ENCODE data around the gene MAGOH.
"Not testable (repeated sequence)": the region's sequence is repeated elsewhere in the genome, so short reads cannot be mapped to it uniquely, and the experiment has no call there.

The MAGOH gene

GRCh38 chr1:53238197-53239155 lies at the start of gene MAGOH:
Gene MAGOH, minus strand, starts transcription at chr1:53238518. Its CDS starts 70 bp downstream, at chr1:53238448.
- peak; percentile 99 for FAIRE-seq
- DNase-seq (ENCODE audit: insufficient read length, low spot score): peak; percentile 98

GRCh38 chr1:53286955-53287354 lies 48.6 kb upstream of the MAGOH start:
- FAIRE-seq (no peak), DNase-seq (ENCODE audit: insufficient read length, low spot score) (no peak)

DNA sequence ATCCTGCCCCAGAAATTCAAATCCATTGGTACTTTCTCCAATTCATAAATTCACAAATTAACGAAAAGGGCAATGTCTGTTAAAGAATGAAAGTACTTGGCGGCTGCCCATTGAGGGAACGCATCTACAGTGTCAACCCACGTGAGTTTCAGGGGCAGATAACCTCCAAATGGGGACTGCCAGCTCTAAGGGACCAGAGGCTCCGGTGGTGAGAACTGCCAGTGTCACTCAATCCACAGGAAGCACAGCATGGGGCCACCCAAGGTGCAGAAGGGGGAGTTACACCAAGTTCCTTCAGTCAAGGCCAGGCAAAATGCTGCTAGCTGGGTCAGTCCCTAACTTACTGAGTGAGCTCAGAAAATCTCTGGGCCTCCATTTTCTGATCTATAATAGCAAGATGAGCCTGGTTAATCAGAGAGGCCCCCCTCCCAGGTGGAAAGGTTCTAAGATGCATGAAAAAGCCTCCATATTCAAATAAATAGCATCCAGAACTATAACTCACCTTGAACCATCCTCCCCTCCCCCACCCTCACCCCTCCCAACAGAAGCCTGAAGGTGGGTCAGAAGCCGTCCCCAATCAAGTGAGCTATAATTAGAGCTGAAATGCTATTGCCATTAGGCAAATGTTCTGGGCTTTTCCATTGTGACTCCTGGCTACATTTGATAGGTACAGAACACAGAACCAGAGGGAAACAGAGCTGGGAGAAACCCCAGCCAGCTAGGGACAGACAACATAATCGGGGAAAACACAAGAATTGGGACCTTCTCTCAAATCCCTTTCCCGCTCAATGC lies 47.8 kb upstream of the MAGOH start:
- FAIRE-seq: no peak

DNA sequence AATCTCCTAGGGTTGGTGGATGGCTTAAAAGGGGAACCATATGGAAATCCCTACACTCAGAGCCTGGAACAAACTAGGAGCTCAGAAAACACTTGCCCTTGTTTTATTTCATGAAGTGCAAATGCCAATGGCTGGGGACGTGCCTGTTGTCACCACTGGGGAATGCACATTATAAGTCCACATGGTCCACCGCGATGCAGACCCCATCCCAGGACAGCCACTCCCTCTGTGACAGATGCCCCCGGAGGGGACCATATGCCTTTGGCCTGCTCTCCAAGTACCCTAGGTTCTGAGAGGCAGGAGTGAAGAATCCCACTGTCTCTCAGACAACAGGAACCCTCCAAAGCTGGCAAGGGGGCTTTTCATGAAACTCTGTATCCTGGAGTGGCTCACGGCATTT lies 47.2 kb upstream of the MAGOH start:
- DNase-seq (ENCODE audit: insufficient read length, low spot score): no peak
- FAIRE-seq: no peak

More for the DNA sequence above, 47.8 kb upstream of the MAGOH start:
- DNase-seq (ENCODE audit: insufficient read length, low spot score): no peak

- DNase-seq (ENCODE audit: insufficient read length, low spot score) (no peak), FAIRE-seq (no peak)
These were observed 46.1 kb upstream of the MAGOH start for GRCh38 chr1:53284224-53285020.

DNA sequence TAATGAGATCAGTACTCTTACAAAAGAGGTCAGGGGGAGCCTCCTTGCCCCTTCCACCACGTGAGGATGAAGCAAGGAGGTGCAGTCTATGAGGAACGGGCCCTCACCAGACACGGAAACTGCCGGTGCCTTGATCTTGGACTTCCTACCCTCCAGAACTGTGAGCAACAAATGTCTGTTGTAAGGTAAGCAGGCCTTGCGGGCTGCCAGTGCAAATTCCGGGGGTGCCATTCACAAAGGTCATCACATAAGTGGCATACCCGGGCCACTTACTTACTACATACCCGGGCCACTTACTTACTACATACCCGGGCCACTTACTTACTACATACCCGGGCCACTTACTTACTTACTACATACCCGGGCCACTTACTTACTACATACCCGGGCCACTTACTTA lies 44.8 kb upstream of the MAGOH start:
- FAIRE-seq; DNase-seq (ENCODE audit: insufficient read length, low spot score): not testable (repeated sequence)

DNA sequence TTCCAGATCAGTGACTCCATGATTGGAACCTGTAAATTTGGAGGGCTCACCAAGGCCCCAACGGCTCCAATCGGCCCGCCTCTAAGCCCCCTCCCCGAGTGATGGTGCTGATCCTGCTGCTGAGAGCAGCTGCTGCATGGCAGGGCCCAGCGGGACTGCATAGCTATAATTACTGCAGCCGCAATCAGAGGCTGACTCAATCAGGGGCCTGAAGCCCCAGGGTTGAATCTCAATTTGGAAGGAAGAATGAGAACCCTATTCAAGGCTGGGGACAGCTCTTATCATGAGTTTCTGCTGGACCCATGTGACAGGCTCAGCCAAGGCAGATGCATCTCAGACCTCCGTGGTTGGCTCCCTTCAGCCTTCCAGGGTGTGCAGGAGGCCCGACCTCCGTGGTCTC lies 42.8 kb upstream of the MAGOH start:
- no peak for FAIRE-seq
- DNase-seq (ENCODE audit: insufficient read length, low spot score): no peak

- FAIRE-seq: no peak
- DNase-seq (ENCODE audit: insufficient read length, low spot score): no peak
These were observed 42.2 kb upstream of the MAGOH start for GRCh38 chr1:53280496-53280895.

DNA sequence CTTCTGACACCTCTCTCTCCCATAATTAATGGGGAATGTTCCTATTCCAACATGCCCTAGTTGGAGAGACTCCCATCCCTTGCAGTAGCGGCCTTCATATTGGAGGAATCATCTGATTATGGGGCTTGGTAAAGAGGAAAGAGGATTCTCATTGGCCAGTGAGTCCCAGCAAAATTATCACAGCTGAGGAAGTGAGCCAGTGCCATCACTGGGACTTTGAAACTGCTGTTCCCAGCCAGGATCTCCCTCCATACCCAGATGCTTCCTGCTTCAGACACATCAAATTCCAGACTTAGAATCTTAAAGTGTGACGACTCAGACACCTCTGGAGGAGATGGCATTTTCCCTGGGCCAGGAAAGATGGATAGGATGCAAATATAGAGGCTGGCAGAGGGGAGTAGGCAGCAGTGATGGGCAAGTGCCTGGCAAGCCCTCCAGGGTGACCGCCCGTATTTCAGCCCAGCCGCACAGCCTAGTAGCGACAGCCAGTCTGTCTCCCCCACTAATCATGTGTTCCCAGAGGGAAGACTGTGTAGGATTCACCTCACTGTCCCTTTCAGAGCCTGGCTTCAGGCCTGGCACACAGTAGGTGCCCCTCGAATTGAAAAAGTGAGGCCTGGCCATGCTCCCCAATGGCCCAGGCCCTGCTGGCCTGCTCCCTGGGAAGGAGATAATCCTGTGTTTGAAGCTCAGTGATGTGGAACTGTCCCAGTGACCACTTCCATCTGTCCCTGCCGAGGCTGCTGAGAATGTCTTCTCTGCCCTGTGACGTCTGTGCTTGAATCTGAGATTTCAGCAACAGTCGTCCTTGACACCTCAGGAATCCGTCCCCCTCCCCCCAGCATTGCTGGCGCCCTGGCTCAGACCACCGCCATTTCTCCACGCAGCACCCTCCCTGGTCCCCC lies 41.2 kb upstream of the MAGOH start:
- DNase-seq (ENCODE audit: insufficient read length, low spot score) (no peak), FAIRE-seq (no peak)

DNA sequence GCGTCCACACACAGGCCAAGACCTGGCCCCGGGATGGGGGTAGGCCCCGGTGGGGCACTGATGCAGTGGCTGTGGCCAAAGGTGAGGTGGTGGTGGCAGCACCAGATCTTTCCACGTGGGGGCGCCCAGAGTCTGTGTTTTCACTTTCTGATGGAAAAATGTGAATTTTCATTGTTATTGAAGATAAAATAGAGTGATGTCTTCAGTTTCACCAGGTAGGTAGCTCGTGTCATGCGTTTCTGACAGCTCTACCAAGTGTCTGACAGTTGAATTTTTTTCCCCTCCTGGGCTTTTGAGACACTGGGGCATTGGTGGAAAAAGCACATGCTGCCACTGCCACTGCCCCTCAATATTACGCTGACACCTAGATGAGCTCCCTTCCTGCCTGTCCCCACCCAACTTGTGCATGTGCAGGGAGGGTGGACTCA lies 40.0 kb upstream of the MAGOH start:
- FAIRE-seq (peak; percentile 70), DNase-seq (ENCODE audit: insufficient read length, low spot score) (peak; percentile 93)

DNA sequence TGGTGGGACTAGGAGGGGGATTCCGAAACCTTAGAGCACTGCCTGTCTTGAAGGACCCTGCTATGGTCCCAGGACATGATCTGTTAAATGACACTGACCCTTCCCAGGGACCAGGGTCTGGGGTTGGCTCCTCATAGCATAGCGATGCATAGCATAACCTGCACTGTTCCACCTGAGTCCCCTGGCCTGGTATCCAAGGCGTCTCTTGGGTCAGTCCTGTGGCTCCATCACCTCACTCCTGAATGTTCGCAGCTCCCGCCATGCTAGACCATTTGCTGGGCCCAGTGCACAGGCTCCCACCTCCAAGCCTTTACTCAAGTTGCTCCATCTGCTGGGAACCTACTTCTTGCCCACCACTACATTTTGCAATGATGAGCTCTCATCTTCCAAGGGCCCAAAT lies 39.0 kb upstream of the MAGOH start:
- DNase-seq (ENCODE audit: insufficient read length, low spot score): no peak
- FAIRE-seq: no peak

DNA sequence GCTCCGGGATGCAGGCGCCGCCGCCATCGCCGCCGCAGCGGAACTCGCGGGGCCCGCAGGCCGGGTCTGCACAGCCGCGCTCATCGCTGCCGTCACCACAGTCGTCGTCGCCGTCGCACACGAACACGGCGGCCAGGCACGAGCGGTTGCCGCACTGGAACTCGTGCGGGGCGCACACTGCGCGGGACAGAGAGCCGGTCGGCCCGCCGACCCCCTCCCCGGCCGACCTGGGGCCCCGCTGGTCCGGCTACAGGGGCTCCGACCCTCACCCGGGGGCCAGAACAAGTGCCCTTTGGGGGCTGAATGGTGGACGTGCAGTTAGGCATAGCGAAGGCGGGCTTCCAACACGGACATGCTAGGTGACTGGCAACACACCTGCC lies 38.6 kb upstream of the MAGOH start:
- FAIRE-seq (no peak), DNase-seq (ENCODE audit: insufficient read length, low spot score) (no peak)

DNA sequence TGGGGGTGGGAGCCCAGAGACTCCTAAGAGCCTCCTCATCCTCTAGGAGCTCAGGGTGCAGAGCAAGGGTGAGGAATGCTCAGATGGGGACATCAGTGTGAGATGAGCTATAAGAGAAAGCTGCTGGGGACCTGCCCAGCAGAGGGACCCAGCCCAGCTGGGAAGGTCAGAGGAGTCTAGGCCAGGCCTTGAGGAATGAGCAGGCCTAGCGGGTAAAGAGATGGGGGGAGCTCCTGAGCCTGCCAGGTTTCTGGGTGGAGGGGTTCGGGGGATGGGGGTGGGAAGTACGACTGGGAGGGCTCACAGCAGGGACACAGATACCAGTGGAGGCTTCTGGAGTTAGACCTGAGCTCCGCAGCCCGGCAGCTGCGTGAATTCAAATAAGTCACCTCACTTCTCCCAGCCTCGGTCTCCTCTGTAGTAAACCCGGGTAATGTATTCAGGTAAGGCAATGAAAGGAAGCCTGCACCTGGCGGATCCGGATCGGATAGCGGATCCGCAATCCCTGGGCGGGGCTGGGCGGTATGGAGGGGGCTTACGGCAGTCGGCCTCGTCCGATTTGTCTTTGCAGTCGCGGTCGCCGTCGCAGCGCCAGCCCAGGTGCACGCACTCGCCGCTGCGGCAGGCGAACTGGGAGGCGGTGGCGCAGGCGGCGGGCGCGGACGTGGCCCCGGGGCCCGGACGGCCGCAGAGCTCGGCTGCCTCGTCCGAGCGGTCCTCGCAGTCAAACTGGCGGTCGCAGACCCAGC lies 38.0 kb upstream of the MAGOH start:
- FAIRE-seq (no peak), DNase-seq (ENCODE audit: insufficient read length, low spot score) (no peak)

- FAIRE-seq (no peak), DNase-seq (ENCODE audit: insufficient read length, low spot score) (no peak)
These were observed 37.2 kb upstream of the MAGOH start for GRCh38 chr1:53275566-53275965.

DNA sequence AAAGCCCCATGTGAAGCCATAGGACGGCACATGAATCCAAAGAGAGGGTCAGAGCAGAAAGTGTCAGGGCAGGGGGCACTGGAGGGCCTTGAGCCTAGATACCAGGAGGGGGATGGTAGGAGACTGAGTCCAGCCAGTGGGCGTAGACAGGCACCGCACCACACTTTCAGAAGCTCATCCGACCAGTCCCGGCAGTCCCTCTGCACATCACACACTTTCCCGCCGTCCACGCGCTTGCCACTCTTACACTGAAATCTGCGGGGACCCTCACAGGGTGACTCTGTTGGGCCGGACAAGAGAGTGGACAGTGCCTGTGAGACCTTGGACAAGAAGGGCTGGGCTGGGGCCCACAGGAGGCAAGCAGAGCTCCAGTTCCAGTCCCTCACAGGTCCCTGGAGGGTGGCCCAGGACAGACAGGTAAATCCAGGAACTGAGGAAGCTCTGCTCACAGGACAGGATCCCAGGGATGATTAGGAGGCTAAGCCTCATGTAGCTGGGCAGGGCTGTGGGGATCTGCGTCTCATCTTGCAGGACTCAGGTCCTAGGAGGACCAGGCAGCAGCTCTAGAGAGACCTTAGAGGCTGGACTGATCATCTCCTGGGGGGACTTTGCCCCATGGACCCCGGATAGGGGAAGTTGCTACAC lies 36.3 kb upstream of the MAGOH start:
- FAIRE-seq: no peak
- no peak for DNase-seq (ENCODE audit: insufficient read length, low spot score)

DNA sequence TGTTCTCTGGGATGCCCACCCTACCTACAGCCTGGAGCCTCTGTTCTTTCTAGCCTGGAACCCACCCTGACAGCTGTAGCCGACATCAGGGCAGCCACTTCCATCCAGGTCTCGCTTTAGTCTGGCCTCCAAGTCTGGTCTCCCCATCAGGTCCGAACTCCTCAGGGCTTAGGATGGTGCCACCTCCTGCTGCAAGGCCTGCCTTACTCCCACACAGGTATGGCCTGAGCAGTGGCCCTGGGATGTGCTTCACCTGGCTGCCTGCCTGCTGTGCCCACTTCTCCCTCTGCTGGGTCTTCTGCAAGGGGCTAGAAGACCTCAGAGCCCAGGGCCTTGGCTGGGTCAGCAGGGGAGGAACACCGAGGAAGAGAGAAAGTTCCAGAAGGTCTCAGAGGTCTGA lies 35.7 kb upstream of the MAGOH start:
- no peak for DNase-seq (ENCODE audit: insufficient read length, low spot score)
- FAIRE-seq: no peak

DNA sequence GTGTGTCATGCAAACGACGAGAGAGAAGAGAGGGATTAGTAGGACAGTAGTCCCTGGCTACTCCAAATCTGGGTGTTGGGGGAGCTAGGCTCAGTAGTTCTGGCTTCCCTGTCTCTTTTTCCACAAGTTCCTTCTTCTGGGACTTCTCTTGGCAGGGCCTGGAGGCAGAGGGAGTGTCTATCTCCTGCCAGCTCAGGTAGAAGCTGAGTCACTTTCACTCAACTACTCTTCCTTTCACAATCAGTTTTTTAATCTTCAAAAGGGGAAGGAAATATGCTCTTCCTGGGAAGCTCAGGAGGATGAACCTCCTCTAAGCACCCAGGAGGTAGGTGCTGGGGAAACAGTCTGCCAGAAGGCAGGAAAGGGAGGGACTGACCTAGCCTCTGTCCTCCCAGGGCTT lies 35.2 kb upstream of the MAGOH start:
- FAIRE-seq (no peak), DNase-seq (ENCODE audit: insufficient read length, low spot score) (no peak)

- no peak for FAIRE-seq
These were observed 34.0 kb upstream of the MAGOH start for GRCh38 chr1:53272349-53272748.

More at GRCh38 chr1:53272349-53272748, 34.0 kb upstream of the MAGOH start:
- DNase-seq (ENCODE audit: insufficient read length, low spot score): no peak
